HG03060 (cell line): ENCODE data around the gene DGKD.
"Not testable (repeated sequence)": the region's sequence is repeated elsewhere in the genome, so short reads cannot be mapped to it uniquely, and the experiment has no call there.

ENCODE experiments used
- ATAC-seq: cut with Tn5 transposase; IDR thresholded peaks from one replicate; pipeline ENCODE4 v1.9.1; 2021; ENCODE audit warnings: low read depth, moderate number of reproducible peaks; ENCODE audit not compliant: unreplicated experiment

Gene DGKD

GRCh38 chr2:233353769-233354499 lies at the start of gene DGKD:
DGKD (plus strand) TSS chr2:233354494; CDS start chr2:233354519, 25 bp downstream.
- ATAC-seq, result no peak

GRCh38 chr2:233307565-233307964 lies 46.7 kb upstream of the DGKD start, which contains the start of gene SAG:
SAG (plus strand) TSS chr2:233307816; CDS start chr2:233309190, 1,374 bp downstream.
- ATAC-seq, result no peak

- ATAC-seq, result no peak
Measured at GRCh38 chr2:233311241-233311926, 42.9 kb upstream of the DGKD start.

GRCh38 chr2:233312874-233313273 lies 41.4 kb upstream of the DGKD start:
- ATAC-seq, result no peak

GRCh38 chr2:233314180-233314925 lies 39.9 kb upstream of the DGKD start:
- ATAC-seq, result no peak

GRCh38 chr2:233317196-233317943 lies 36.9 kb upstream of the DGKD start:
- no peak for ATAC-seq

GRCh38 chr2:233319256-233319655 lies 35.0 kb upstream of the DGKD start:
- ATAC-seq, result no peak

GRCh38 chr2:233320470-233320869 lies 33.8 kb upstream of the DGKD start:
- ATAC-seq, result no peak

GRCh38 chr2:233321166-233321565 lies 33.1 kb upstream of the DGKD start:
- no peak for ATAC-seq

GRCh38 chr2:233323851-233324250 lies 30.4 kb upstream of the DGKD start:
- no peak for ATAC-seq

GRCh38 chr2:233325256-233325655 lies 29.0 kb upstream of the DGKD start:
- no peak for ATAC-seq

- ATAC-seq, result no peak
Measured at GRCh38 chr2:233325814-233326213, 28.5 kb upstream of the DGKD start.

GRCh38 chr2:233326500-233326899 lies 27.8 kb upstream of the DGKD start:
- no peak for ATAC-seq

GRCh38 chr2:233328922-233329321 lies 25.4 kb upstream of the DGKD start:
- ATAC-seq, result no peak

GRCh38 chr2:233329489-233330135 lies 24.7 kb upstream of the DGKD start:
- ATAC-seq, result no peak

- no peak for ATAC-seq
Measured at GRCh38 chr2:233331536-233331935, 22.8 kb upstream of the DGKD start.

GRCh38 chr2:233332125-233332524 lies 22.2 kb upstream of the DGKD start:
- no peak for ATAC-seq

GRCh38 chr2:233334915-233335314 lies 19.4 kb upstream of the DGKD start:
- ATAC-seq, result no peak

- not testable (repeated sequence) for ATAC-seq
Measured at GRCh38 chr2:233336091-233336490, 18.2 kb upstream of the DGKD start.

- ATAC-seq, result no peak
Measured at GRCh38 chr2:233336541-233336940, 17.8 kb upstream of the DGKD start.
